ENCODE measurements around the gene FCGBP. TPM values are rescaled to one million over a fixed set of nuclear protein-coding genes. Genes with fewer than 3 reads are reported as not detected.

The FCGBP gene
- total and polyA plus RNA-seq, 2 of the 4 experiments (the other 2 are of a cell fraction): under 0.01 to 0.03 TPM

- ChIA-PET POLR2A (ENCODE audit: unreplicated experiment) (no interaction called here), CTCF (no interaction called here)
- dilution Hi-C loops (cut with HindIII; ENCODE audit: low sequenced_read_pairs, unreplicated experiment) (no loop called here), in situ Hi-C loops (cut with MboI; ENCODE audit: low sequenced_read_pairs) (no loop called here), intact Hi-C loops (cut with micrococcal nuclease) (no loop called here)
- Histone ChIP-seq H2BK5ac (ENCODE audit: low read depth, low read length, poor library complexity, severe bottlenecking) (no peak overlapping the region), H3K23ac (ENCODE audit: low read depth, low read length) (no peak overlapping the region), H2AK5ac (ENCODE audit: low read depth, low read length) (no peak overlapping the region), H3K27ac (ENCODE audit: insufficient read depth, low read length) (no peak overlapping the region), H3K9ac (ENCODE audit: low read depth, low read length) (no peak overlapping the region), H3K36me3 (ENCODE audit: control insufficient read depth, insufficient read depth, low read length) (no peaks in the 10 kb centered on the region), H4K91ac (ENCODE audit: insufficient read depth, low read depth, low read length) (no peak overlapping the region), H2AFZ (replicated peaks; ENCODE audit: low read length, poor library complexity) (no peak overlapping the region), H3K18ac (ENCODE audit: low read depth, low read length) (no peak overlapping the region), H3K4me2 (ENCODE audit: low read depth, low read length) (no peak overlapping the region), H3K27me3 (ENCODE audit: control insufficient read depth, insufficient read depth, low read length) (no peaks in the 10 kb centered on the region), H3K14ac (replicated peaks; ENCODE audit: low read depth, low read length) (no peak overlapping the region), H4K5ac (ENCODE audit: low read depth, low read length) (no peak overlapping the region), H3K4ac (ENCODE audit: low read depth, low read length) (no peak overlapping the region), H2AK9ac (replicated peaks; ENCODE audit: low read depth, low read length, poor library complexity) (no peak overlapping the region), H3K4me1 (ENCODE audit: control insufficient read depth, insufficient read depth, low read length) (no peaks in the 10 kb centered on the region), H3K9me3 (ENCODE audit: control insufficient read depth, insufficient read depth, low read length) (no peaks in the 10 kb centered on the region), H3K56ac (ENCODE audit: extremely low read depth, insufficient read depth, low read length) (no peak overlapping the region), H2BK15ac (ENCODE audit: low read depth, low read length) (no peak overlapping the region), H4K8ac (ENCODE audit: low read depth in 2 of 2, low read length in 2 of 2) (no peak overlapping the region), H4K20me1 (ENCODE audit: insufficient read depth, low read length) (no peaks in the 10 kb centered on the region), H3K4me3 (ENCODE audit: insufficient read depth, low read depth, low read length) (no peak overlapping the region), H2BK120ac (ENCODE audit: low read depth, low read length) (no peak overlapping the region), H2BK20ac (ENCODE audit: low read depth, low read length) (no peak overlapping the region), H3K9me1 (ENCODE audit: insufficient read depth, low read length) (no peaks in the 10 kb centered on the region), H3K79me1 (ENCODE audit: low read depth in 1 of 2, low read length in 2 of 2) (no peaks in the 10 kb centered on the region)
- WGBS, 2 experiments (ENCODE audit: extremely low coverage in 2 of 2, insufficient read length in 1 of 2): no CpG with 5 or more reads among the region's 4 CpGs
- ATAC-seq (ENCODE audit: low read depth): no peak
- no TSS peak for BruUV-seq (replicated peaks)
- TF ChIP-seq SMC3 (IDR thresholded peaks at IDR 0.05; ENCODE audit: low read depth, low read length) (no peak), CEBPB (IDR thresholded peaks at IDR 0.05; ENCODE audit: low read depth, low read length) (peak; percentile 75), POLR2A (IDR thresholded peaks at IDR 0.05; ENCODE audit: low read depth, low read length) (no peak)
- no peak for DNase-seq
These were observed 12.1 kb upstream of the FCGBP start for GRCh38 chr19:39946532-39946931.

Measured in IMR-90 (cell line).